Measurements from ENCODE around the gene HSPA8.

GRCh38 chr11:123072332-123072761, 10.4 kb upstream of the HSPA8 start:
- TF ChIP-seq POLR2A (IDR thresholded peaks at IDR 0.05) (no peak), CTCF (IDR thresholded peaks at IDR 0.05 in 8 of 11, conservative IDR thresholded peaks at IDR 0.05 in 3 of 11) (no peak), POLR2AphosphoS5 (IDR thresholded peaks at IDR 0.05) (no peak)
